H1 (cell line): ENCODE measurements around the gene CARF. TPM values are rescaled to one million over a fixed set of nuclear protein-coding genes. Genes with fewer than 3 reads are reported as not detected.
A peak's percentile ranks its signal among the peaks of the same experiment; 100 is the strongest.

Experiments used
- ASH2L ChIP-seq: fragments of 200-600, 300-600 bp; sonication (generic); IDR thresholded peaks from one replicate; pipeline ENCODE4 v1.7.1; 2017; ENCODE audit warnings: low read length
- CBX5 ChIP-seq: fragments of 300-800, 300-1000 bp; sonication (generic); IDR thresholded peaks from 2 replicates; pipeline ENCODE4 v1.7.1; 2016; ENCODE audit warnings: antibody characterized with exemption, low read length, low read depth
- CEBPB ChIP-seq: IDR thresholded peaks from 2 replicates; pipeline ENCODE4 v1.6.1; 2012; ENCODE audit warnings: low read depth, low read length
- EGR1 ChIP-seq: IDR thresholded peaks from 2 replicates; pipeline ENCODE4 v1.6.1; 2011; ENCODE audit warnings: low read depth, low read length, borderline replicate concordance
- HDAC2 ChIP-seq, 2 experiments: fragments of 300-600 bp in 1 of 2; sonication (generic) in 1 of 2; IDR thresholded peaks; 2 replicates each; pipeline ENCODE4 v1.6.1; 2011 to 2012; ENCODE audit warnings: low read depth in 2 of 2, low read length in 2 of 2, mild to moderate bottlenecking in 2 of 2, moderate library complexity in 2 of 2, borderline replicate concordance in 1 of 2, inconsistent platforms in 1 of 2
- HDAC6 ChIP-seq: IDR thresholded peaks from one replicate; pipeline ENCODE4 v1.7.1; 2012; ENCODE audit warnings: low read depth, mild to moderate bottlenecking, inconsistent platforms, low read length, moderate library complexity
- JUN ChIP-seq: IDR thresholded peaks from 2 replicates; pipeline ENCODE4 v1.6.1; 2011; ENCODE audit warnings: low read depth, mild to moderate bottlenecking, improper control_type of control experiment, low read length
- KDM4A ChIP-seq: IDR thresholded peaks from one replicate; pipeline ENCODE4 v1.7.1; 2012; ENCODE audit warnings: low read depth, mild to moderate bottlenecking, moderate library complexity, low read length, inconsistent platforms; ENCODE audit not compliant: severe bottlenecking
- KDM5A ChIP-seq: fragments of 200-600 bp; IDR thresholded peaks from 2 replicates; pipeline ENCODE4 v1.7.1; 2012; ENCODE audit warnings: mild to moderate bottlenecking, low read length, inconsistent platforms, mixed read lengths
- NANOG ChIP-seq: IDR thresholded peaks from 2 replicates; pipeline ENCODE4 v1.6.1; 2011; ENCODE audit warnings: low read length, low read depth, mild to moderate bottlenecking, inconsistent platforms; ENCODE audit not compliant: insufficient read depth, poor library complexity, severe bottlenecking
- POU5F1 ChIP-seq: IDR thresholded peaks from 2 replicates; pipeline ENCODE4 v1.6.1; 2011; ENCODE audit warnings: low read depth, mild to moderate bottlenecking, low read length, moderate library complexity
- RNF2 ChIP-seq: fragments of 200-900, 300-1000 bp; sonication (generic); IDR thresholded peaks from 2 replicates; pipeline ENCODE4 v1.7.1; 2016; ENCODE audit warnings: borderline replicate concordance, low read depth, mild to moderate bottlenecking, antibody characterized with exemption, low read length; ENCODE audit not compliant: poor library complexity, severe bottlenecking; ENCODE audit errors: missing control alignments
- RXRA ChIP-seq: IDR thresholded peaks from 2 replicates; pipeline ENCODE4 v1.6.1; 2011; ENCODE audit warnings: low read depth, mild to moderate bottlenecking, low read length, moderate library complexity; ENCODE audit not compliant: insufficient read depth
- SIN3A ChIP-seq, 2 experiments: IDR thresholded peaks in 1 of 2; conservative IDR thresholded peaks in 1 of 2; 2 replicates each; pipeline ENCODE4 v1.6.1; 2011 to 2012; ENCODE audit warnings: low read length in 2 of 2, improper control_type of control experiment in 1 of 2, low read depth in 1 of 2, mild to moderate bottlenecking in 1 of 2
- SIX5 ChIP-seq: IDR thresholded peaks from 2 replicates; pipeline ENCODE4 v1.6.1; 2011; ENCODE audit warnings: mild to moderate bottlenecking, low read depth, low read length
- SP4 ChIP-seq: IDR thresholded peaks from 2 replicates; pipeline ENCODE4 v1.6.1; 2012; ENCODE audit warnings: low read length, inconsistent platforms
- TAF1 ChIP-seq: IDR thresholded peaks from 2 replicates; pipeline ENCODE4 v1.6.1; 2011; ENCODE audit warnings: mild to moderate bottlenecking, low read depth, low read length
- TAF7 ChIP-seq: optimal IDR thresholded peaks from 2 replicates; pipeline ENCODE3; 2011; ENCODE audit warnings: low read depth, mild to moderate bottlenecking, inconsistent platforms, low read length, moderate library complexity, borderline replicate concordance
- TBP ChIP-seq: IDR thresholded peaks from 2 replicates; pipeline ENCODE4 v1.6.1; 2011; ENCODE audit warnings: low read depth, low read length, improper control_type of control experiment
- YY1 ChIP-seq: IDR thresholded peaks from 2 replicates; pipeline ENCODE4 v1.6.1; 2011; ENCODE audit warnings: low read depth, mild to moderate bottlenecking, low read length
- polyA plus RNA-seq, 7 experiments: library from polyadenylated mRNA; depleted of rRNA in 3 of 7; stranded (reverse) in 5 of 7; unstranded in 2 of 7; fragments of >200 nt in 5 of 7; fragments of 200-250 nt in 2 of 7; gene quantifications; 1 replicate in 5 of 7; 2 replicates in 1 of 7; 4 replicates in 1 of 7; pipeline versions ENCODE4 v1.2.1 to v1.2.3, GENCODE V29; 2011 to 2013; ENCODE audit warnings: missing spikeins in 2 of 7, mixed read lengths in 2 of 7
- total RNA-seq: library from RNA; stranded (reverse); fragmentation: NEBNext Ultra II Directional; extraction: Animal tissue kit (Norgen Biotek cat#: 25700); gene quantifications from 2 replicates; pipeline ENCODE4 v1.2.1, GENCODE V29; 2021
- TF ChIP-seq, protein P1 (sequence below): IDR thresholded peaks from 2 replicates; pipeline ENCODE4 v1.6.1; 2012; ENCODE audit warnings: inconsistent platforms

The CARF gene
- total and polyA plus RNA-seq, 2 of the 8 experiments (the other 6 are each of a cell fraction or from before 2014, with no cell fraction given), result 2.0 to 2.6 TPM

GRCh38 chr2:202871300-202872141 is 40.6 kb upstream of the CARF start, which contains the start of gene ICA1L (continued):
- no peak for TF ChIP-seq POU5F1
- TF ChIP-seq RNF2, result no peak
- TF ChIP-seq HDAC2 (IDR thresholded peaks at IDR 0.05; ENCODE audit: borderline replicate concordance in 1 of 2, low read depth in 2 of 2, low read length in 2 of 2), result no peak; a peak in 1 of 4 replicates
- TF ChIP-seq KDM4A, result peak; percentile 56
- no peak for TF ChIP-seq CBX5
- no peak for TF ChIP-seq CEBPB
- TF ChIP-seq SIX5, result no peak
- no peak for TF ChIP-seq KDM5A
- no peak for TF ChIP-seq JUN
- TF ChIP-seq, protein P1, sequence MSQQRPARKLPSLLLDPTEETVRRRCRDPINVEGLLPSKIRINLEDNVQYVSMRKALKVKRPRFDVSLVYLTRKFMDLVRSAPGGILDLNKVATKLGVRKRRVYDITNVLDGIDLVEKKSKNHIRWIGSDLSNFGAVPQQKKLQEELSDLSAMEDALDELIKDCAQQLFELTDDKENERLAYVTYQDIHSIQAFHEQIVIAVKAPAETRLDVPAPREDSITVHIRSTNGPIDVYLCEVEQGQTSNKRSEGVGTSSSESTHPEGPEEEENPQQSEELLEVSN, result peak; percentile 38; the same call in 1 of the 2 replicates
- TF ChIP-seq TAF7, result peak; percentile 31
- TF ChIP-seq TBP, result no peak
- no peak for TF ChIP-seq NANOG
- TF ChIP-seq SP4, result no peak
- peak; percentile 9; the same call in 1 of the 2 replicates for TF ChIP-seq EGR1
- no peak for TF ChIP-seq RXRA
- peak; percentile 5; the same call in 1 of the 2 replicates for TF ChIP-seq TAF1
- peak; percentile 61 for TF ChIP-seq ASH2L
- no peak for TF ChIP-seq YY1
- no peak for TF ChIP-seq SIN3A (conservative IDR thresholded peaks at IDR 0.05 in 1 of 2, IDR thresholded peaks at IDR 0.05 in 1 of 2; ENCODE audit: low read depth in 1 of 2, low read length in 2 of 2)
- TF ChIP-seq HDAC6, result no peak
- TF ChIP-seq, all 59 proteins: peak for 10
